ENCODE data around the gene ADAMTS2.

ADAMTS2 gene

GRCh38 chr5:179294131-179294780, 51.0 kb downstream of the ADAMTS2 start:
- H3K4me3 ChIP-seq (ENCODE audit: insufficient read depth in 1 of 2, low read depth in 1 of 2, low read length in 2 of 2) = no peak overlapping the region
- H2BK120ac ChIP-seq (ENCODE audit: low read depth, low read length) = no peak overlapping the region
- 94% methylated on average over 12 of the region's 12 CpGs for WGBS
- H3K27me3 ChIP-seq (ENCODE audit: control insufficient read depth in 1 of 2, insufficient read depth in 1 of 2, low read length in 2 of 2) = no peaks in the 10 kb centered on the region
- H4K8ac ChIP-seq (ENCODE audit: low read length) = no peak overlapping the region
- no peaks in the 10 kb centered on the region for H3K4me1 ChIP-seq (ENCODE audit: control insufficient read depth, insufficient read depth, low read depth, low read length)
- H3K27ac ChIP-seq (ENCODE audit: low read length, poor library complexity, severe bottlenecking) = no peak overlapping the region
- no peak overlapping the region for H2AK5ac ChIP-seq (ENCODE audit: low read length, severe bottlenecking)
- H3K79me1 ChIP-seq (replicated peaks; ENCODE audit: low read length, poor library complexity, severe bottlenecking) = no peaks in the 10 kb centered on the region
- H2BK15ac ChIP-seq (ENCODE audit: low read depth, poor library complexity, severe bottlenecking) = peak overlapping the region; percentile 57
- H2AFZ ChIP-seq (ENCODE audit: low read depth, low read length) = no peak overlapping the region
- no peak overlapping the region for H3K4ac ChIP-seq (ENCODE audit: low read depth in 1 of 2, low read length in 2 of 2)
- H3K9ac ChIP-seq (ENCODE audit: low read length) = no peak overlapping the region
- DNase-seq = no peak
- H3K14ac ChIP-seq (ENCODE audit: low read length in 2 of 2) = no peak overlapping the region
- H3K4me2 ChIP-seq (ENCODE audit: low read length, poor library complexity, severe bottlenecking) = no peak overlapping the region
- H2BK5ac ChIP-seq (ENCODE audit: low read depth, low read length, poor library complexity, severe bottlenecking) = no peak overlapping the region
- H4K91ac ChIP-seq (ENCODE audit: low read length) = peak overlapping the region; percentile 41
- peak overlapping the region in 1 of 2 experiments; percentile 6 for H3K18ac ChIP-seq (ENCODE audit: low read depth in 1 of 2, low read length in 2 of 2)
- no peak overlapping the region for H2BK12ac ChIP-seq (ENCODE audit: low read length in 2 of 2)
- no peaks in the 10 kb centered on the region for H3K36me3 ChIP-seq (ENCODE audit: control insufficient read depth in 1 of 2, insufficient read depth in 2 of 2, low read depth in 1 of 2, low read length in 2 of 2)
- H3K9me3 ChIP-seq (ENCODE audit: control insufficient read depth, low read length) = no peaks in the 10 kb centered on the region
- no peak overlapping the region for H3K23ac ChIP-seq (ENCODE audit: low read length in 2 of 2)

- no peak overlapping the region for H2AFZ ChIP-seq (ENCODE audit: low read depth, low read length)
- H3K14ac ChIP-seq (ENCODE audit: low read length in 2 of 2) = no peak overlapping the region
- no peaks in the 10 kb centered on the region for H3K27me3 ChIP-seq (ENCODE audit: control insufficient read depth in 1 of 2, insufficient read depth in 1 of 2, low read length in 2 of 2)
- peaks cover 0 to 6% of the 10 kb centered on the region in 2 experiments for H3K36me3 ChIP-seq (ENCODE audit: control insufficient read depth in 1 of 2, insufficient read depth in 2 of 2, low read depth in 1 of 2, low read length in 2 of 2)
- H3K23ac ChIP-seq (ENCODE audit: low read length in 2 of 2) = no peak overlapping the region
- H3K9me3 ChIP-seq (ENCODE audit: control insufficient read depth, low read length) = no peaks in the 10 kb centered on the region
- no peak overlapping the region for H3K4ac ChIP-seq (ENCODE audit: low read depth in 1 of 2, low read length in 2 of 2)
- H2BK15ac ChIP-seq (ENCODE audit: low read depth, poor library complexity, severe bottlenecking) = no peak overlapping the region
- H2BK120ac ChIP-seq (ENCODE audit: low read depth, low read length) = no peak overlapping the region
- no peaks in the 10 kb centered on the region for H3K4me1 ChIP-seq (ENCODE audit: control insufficient read depth, insufficient read depth, low read depth, low read length)
- no peak overlapping the region for H3K4me3 ChIP-seq (ENCODE audit: insufficient read depth in 1 of 2, low read depth in 1 of 2, low read length in 2 of 2)
- no peak overlapping the region for H2AK5ac ChIP-seq (ENCODE audit: low read length, severe bottlenecking)
- H3K4me2 ChIP-seq (ENCODE audit: low read length, poor library complexity, severe bottlenecking) = no peak overlapping the region
- peak overlapping the region; percentile 50 for H3K9ac ChIP-seq (ENCODE audit: low read length)
- peak overlapping the region; percentile 66 for H4K8ac ChIP-seq (ENCODE audit: low read length)
- H4K91ac ChIP-seq (ENCODE audit: low read length) = no peak overlapping the region
- H2BK5ac ChIP-seq (ENCODE audit: low read depth, low read length, poor library complexity, severe bottlenecking) = no peak overlapping the region
- no peak overlapping the region for H3K27ac ChIP-seq (ENCODE audit: low read length, poor library complexity, severe bottlenecking)
- no peak overlapping the region for H2BK12ac ChIP-seq (ENCODE audit: low read length in 2 of 2)
- peak overlapping the region in 1 of 2 experiments; percentile 53 for H3K18ac ChIP-seq (ENCODE audit: low read depth in 1 of 2, low read length in 2 of 2)
- WGBS = 82% methylated on average over 15 of the region's 16 CpGs
- no peaks in the 10 kb centered on the region for H3K79me1 ChIP-seq (replicated peaks; ENCODE audit: low read length, poor library complexity, severe bottlenecking)
- DNase-seq = peak; percentile 56
Measured at GRCh38 chr5:179292681-179293635, 52.3 kb downstream of the ADAMTS2 start.

GRCh38 chr5:179292202-179292601, 53.1 kb downstream of the ADAMTS2 start:
- Histone ChIP-seq H2AFZ (ENCODE audit: low read depth, low read length) (no peak overlapping the region), H3K27me3 (ENCODE audit: control insufficient read depth in 1 of 2, insufficient read depth in 1 of 2, low read length in 2 of 2) (no peaks in the 10 kb centered on the region), H3K9me3 (ENCODE audit: control insufficient read depth, low read length) (no peaks in the 10 kb centered on the region), H3K4ac (ENCODE audit: low read depth in 1 of 2, low read length in 2 of 2) (no peak overlapping the region), H3K4me3 (ENCODE audit: insufficient read depth in 1 of 2, low read depth in 1 of 2, low read length in 2 of 2) (no peak overlapping the region), H4K8ac (ENCODE audit: low read length) (no peak overlapping the region), H3K4me2 (ENCODE audit: low read length, poor library complexity, severe bottlenecking) (no peak overlapping the region), H3K23ac (ENCODE audit: low read length in 2 of 2) (no peak overlapping the region), H4K91ac (ENCODE audit: low read length) (no peak overlapping the region), H2BK120ac (ENCODE audit: low read depth, low read length) (no peak overlapping the region), H3K79me1 (replicated peaks; ENCODE audit: low read length, poor library complexity, severe bottlenecking) (no peaks in the 10 kb centered on the region), H3K27ac (ENCODE audit: low read length, poor library complexity, severe bottlenecking) (no peak overlapping the region), H3K4me1 (ENCODE audit: control insufficient read depth, insufficient read depth, low read depth, low read length) (no peaks in the 10 kb centered on the region), H3K9ac (ENCODE audit: low read length) (no peak overlapping the region), H3K14ac (ENCODE audit: low read length in 2 of 2) (no peak overlapping the region), H2AK5ac (ENCODE audit: low read length, severe bottlenecking) (no peak overlapping the region), H3K36me3 (ENCODE audit: control insufficient read depth in 1 of 2, insufficient read depth in 2 of 2, low read depth in 1 of 2, low read length in 2 of 2) (peaks cover 0 to 6% of the 10 kb centered on the region in 2 experiments), H2BK12ac (ENCODE audit: low read length in 2 of 2) (no peak overlapping the region), H3K18ac (ENCODE audit: low read depth in 1 of 2, low read length in 2 of 2) (no peak overlapping the region), H2BK15ac (ENCODE audit: low read depth, poor library complexity, severe bottlenecking) (no peak overlapping the region), H2BK5ac (ENCODE audit: low read depth, low read length, poor library complexity, severe bottlenecking) (no peak overlapping the region)
- DNase-seq = no peak
- WGBS = 72% methylated on average over 6 of the region's 7 CpGs
